ENCODE data around the gene YWHAQ. TPM values are rescaled to one million over a fixed set of nuclear protein-coding genes. Genes with fewer than 3 reads are reported as not detected.

The YWHAQ gene
- 100 to 1,000 TPM; 370 to 508 TPM for total RNA-seq

DNA sequence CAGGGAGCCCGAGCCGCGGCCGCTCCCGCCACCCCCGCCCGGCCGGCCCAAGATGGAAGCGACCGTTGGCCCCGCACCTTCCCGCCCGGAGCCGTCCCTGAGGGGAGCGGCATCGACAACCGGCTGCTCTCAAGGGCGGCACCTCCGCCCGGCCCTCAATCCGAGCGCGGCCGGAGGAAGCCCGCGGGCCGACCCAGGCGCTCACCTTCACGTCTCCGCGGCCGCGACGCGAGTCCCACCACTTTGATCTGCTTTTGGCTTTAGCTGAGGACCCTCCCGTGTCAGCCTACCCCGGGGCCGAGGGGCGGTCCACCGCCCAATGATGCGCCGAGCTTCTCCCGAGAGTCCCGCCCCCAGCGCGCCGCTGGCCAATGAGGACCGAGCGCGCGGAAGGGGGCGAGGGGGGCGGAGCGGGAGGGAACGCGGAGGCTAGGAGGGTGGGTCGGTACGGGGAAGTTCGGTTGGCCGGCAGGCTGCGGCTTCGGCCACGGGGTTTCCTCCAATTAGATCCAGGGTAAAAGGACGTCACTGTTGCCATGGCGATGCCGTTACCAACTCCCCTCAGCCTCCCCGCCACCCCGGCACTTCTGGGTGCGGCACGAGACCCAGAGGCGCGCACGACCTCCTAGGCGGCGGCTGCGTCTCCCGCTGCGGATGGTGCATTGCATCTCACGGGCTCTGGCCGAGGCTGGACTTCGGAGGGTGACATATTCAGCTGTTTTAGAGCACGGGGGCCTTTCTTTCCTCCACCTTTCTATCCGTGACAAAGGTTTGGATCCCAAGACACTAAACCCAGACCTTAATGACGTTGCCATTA lies at the start of gene YWHAQ:
TSS of gene YWHAQ (minus strand) at position 262 of the 817 bp plus-strand sequence. CDS start 545 bp downstream, outside the sequence.
- Mint-ChIP-seq H3K36me3 (ENCODE audit: low read depth) (peaks cover 42% of the 10 kb centered on the region), H3K4me3 (peak within 1 kb of the TSS; percentile 99)
- CTCF ChIA-PET, result interaction anchor here (1.1 to 1.9 kb wide), 3 partner anchors 11 to 75 kb away, joined by 3 to 11 read pairs (median 8); partner anchors contain the start of gene ADAM17

GRCh38 chr2:9680082-9680481 lies 49.3 kb upstream of the YWHAQ start:
- H3K9me3 Mint-ChIP-seq (ENCODE audit: low read depth), result no peaks in the 10 kb centered on the region
- DNase-seq, result no peak
- no peak overlapping the region for H3K4me3 Mint-ChIP-seq
- CTCF ChIA-PET, result no interaction called here
- peaks cover 5% of the 10 kb centered on the region for H3K4me1 Mint-ChIP-seq
- POLR2A ChIA-PET, result no interaction called here
- peaks cover 2% of the 10 kb centered on the region for H3K27me3 Mint-ChIP-seq
- no peaks in the 10 kb centered on the region for H3K36me3 Mint-ChIP-seq (ENCODE audit: low read depth)
- ATAC-seq, result no peak
- intact Hi-C loops (cut with DNase I, micrococcal nuclease), result no loop called here
- no peak overlapping the region for H3K27ac Mint-ChIP-seq

More for the DNA sequence above, at the start of gene YWHAQ:
- Mint-ChIP-seq H3K27me3 (no peaks in the 10 kb centered on the region), H3K4me1 (peaks cover 44% of the 10 kb centered on the region), H3K27ac (peak within 1 kb of the TSS; percentile 95), H3K9me3 (ENCODE audit: low read depth) (no peaks in the 10 kb centered on the region)
- POLR2A ChIA-PET, result interaction anchor here (0.6 to 2.0 kb wide), 16 partner anchors 10 to 949 kb away, joined by 3 to 21 read pairs (median 3); partner anchors contain the start of genes ADAM17 and ID2
- peak; percentile 89 for ATAC-seq
- intact Hi-C loops (cut with DNase I, micrococcal nuclease), result loop anchor here (1.0 to 5.0 kb wide), 20 partner anchors 10 to 817 kb away; partner anchors contain the start of genes IAH1 (in 2 of the 2), ADAM17 (in 1 of the 2), CPSF3 (in 1 of the 2) and ITGB1BP1 (in 1 of the 2)
- DNase-seq, result peak; percentile 97

DNA sequence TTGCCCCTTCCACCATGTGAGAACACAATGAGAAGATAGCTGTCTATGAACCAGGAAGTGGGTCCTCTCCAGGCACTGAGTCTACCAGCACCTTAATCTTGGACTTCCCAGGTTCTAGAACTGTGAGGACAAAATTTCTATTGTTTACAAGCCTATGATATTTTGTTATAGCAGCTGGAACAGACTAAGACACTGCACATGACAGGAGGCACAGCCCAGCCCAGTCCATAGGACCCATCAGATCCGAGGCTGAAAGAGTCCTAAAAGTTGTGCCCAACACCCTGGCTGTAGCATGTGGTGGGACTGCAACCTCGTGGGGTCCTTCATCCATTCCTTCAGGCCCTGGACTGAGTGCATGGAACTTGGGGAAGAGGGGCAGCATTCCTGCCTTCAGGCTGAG lies 48.4 kb upstream of the YWHAQ start:
- CTCF ChIA-PET, result no interaction called here
- intact Hi-C loops (cut with DNase I, micrococcal nuclease), result no loop called here
- peaks cover 4% of the 10 kb centered on the region for H3K27me3 Mint-ChIP-seq
- POLR2A ChIA-PET, result no interaction called here
- ATAC-seq (no peak), DNase-seq (no peak)
- peaks cover 5% of the 10 kb centered on the region for H3K4me1 Mint-ChIP-seq
- H3K9me3 Mint-ChIP-seq (ENCODE audit: low read depth), result no peaks in the 10 kb centered on the region
- no peaks in the 10 kb centered on the region for H3K36me3 Mint-ChIP-seq (ENCODE audit: low read depth)
- no peak overlapping the region for H3K27ac Mint-ChIP-seq
- H3K4me3 Mint-ChIP-seq, result no peak overlapping the region

DNA sequence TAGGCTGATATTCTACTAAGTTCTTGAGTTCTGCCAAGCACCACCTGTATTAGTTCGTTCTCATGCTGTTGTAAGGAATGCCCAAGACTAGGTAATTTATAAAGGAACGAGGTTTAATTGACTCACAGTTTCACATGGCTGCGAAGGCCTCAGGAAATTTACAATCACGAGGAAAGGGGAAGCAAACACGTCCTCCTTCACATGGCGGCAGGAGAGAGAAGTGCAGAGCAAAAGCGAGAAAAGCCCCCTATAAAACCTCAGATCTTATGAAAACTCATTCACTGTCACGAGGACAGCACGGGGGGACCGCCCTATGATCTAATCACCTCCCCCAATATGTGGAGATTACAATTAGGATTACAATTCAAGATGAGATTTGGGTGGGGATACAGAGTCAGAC lies 47.7 kb upstream of the YWHAQ start:
- DNase-seq, result no peak
- intact Hi-C loops (cut with DNase I, micrococcal nuclease), result no loop called here
- no peaks in the 10 kb centered on the region for H3K36me3 Mint-ChIP-seq (ENCODE audit: low read depth)
- no peak overlapping the region for H3K4me3 Mint-ChIP-seq
- ChIA-PET POLR2A (no interaction called here), CTCF (no interaction called here)
- ATAC-seq, result no peak
- H3K9me3 Mint-ChIP-seq (ENCODE audit: low read depth), result no peaks in the 10 kb centered on the region
- H3K4me1 Mint-ChIP-seq, result peaks cover 5% of the 10 kb centered on the region
- no peak overlapping the region for H3K27ac Mint-ChIP-seq
- peaks cover 4% of the 10 kb centered on the region for H3K27me3 Mint-ChIP-seq

GRCh38 chr2:9675415-9676351 lies 44.9 kb upstream of the YWHAQ start:
- no peaks in the 10 kb centered on the region for H3K4me1 Mint-ChIP-seq
- no peaks in the 10 kb centered on the region for H3K36me3 Mint-ChIP-seq (ENCODE audit: low read depth)
- H3K9me3 Mint-ChIP-seq (ENCODE audit: low read depth), result no peaks in the 10 kb centered on the region
- peaks cover 4% of the 10 kb centered on the region for H3K27me3 Mint-ChIP-seq
- ChIA-PET CTCF (no interaction called here), POLR2A (no interaction called here)
- ATAC-seq (peak; percentile 44), DNase-seq (no peak)
- no peak overlapping the region for H3K4me3 Mint-ChIP-seq
- H3K27ac Mint-ChIP-seq, result no peak overlapping the region
- intact Hi-C loops (cut with DNase I, micrococcal nuclease), result no loop called here

DNA sequence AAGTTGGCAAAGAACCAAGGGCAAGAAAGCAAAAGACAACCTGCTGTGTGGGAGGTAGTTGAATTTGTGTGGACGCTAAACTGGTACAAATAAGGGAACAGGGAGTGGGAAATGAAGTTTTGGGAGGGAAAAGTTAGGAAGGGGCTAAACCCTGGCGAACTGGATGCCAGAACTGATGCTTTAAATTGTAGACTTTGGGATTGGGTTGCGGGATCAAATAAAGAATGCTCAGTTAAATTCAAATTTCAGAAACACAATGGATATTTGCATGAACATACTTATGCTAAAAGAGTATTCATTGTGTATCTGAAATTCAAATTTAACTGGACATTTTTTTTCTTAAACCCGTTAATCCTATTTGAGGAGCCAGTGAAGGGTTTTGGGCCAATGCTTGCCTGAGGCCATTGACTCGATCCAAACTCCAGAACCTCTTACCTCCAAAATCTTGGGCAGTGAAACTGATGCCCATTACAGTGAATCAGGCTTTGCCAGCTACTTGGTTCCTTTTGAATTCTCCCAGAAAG lies 44.2 kb upstream of the YWHAQ start:
- Mint-ChIP-seq H3K4me1 (no peaks in the 10 kb centered on the region), H3K4me3 (no peak overlapping the region), H3K27me3 (peaks cover 4% of the 10 kb centered on the region), H3K27ac (no peak overlapping the region), H3K36me3 (ENCODE audit: low read depth) (no peaks in the 10 kb centered on the region), H3K9me3 (ENCODE audit: low read depth) (no peaks in the 10 kb centered on the region)
- ChIA-PET POLR2A (no interaction called here), CTCF (no interaction called here)
- intact Hi-C loops (cut with DNase I, micrococcal nuclease), result no loop called here
- ATAC-seq (no peak), DNase-seq (no peak)

DNA sequence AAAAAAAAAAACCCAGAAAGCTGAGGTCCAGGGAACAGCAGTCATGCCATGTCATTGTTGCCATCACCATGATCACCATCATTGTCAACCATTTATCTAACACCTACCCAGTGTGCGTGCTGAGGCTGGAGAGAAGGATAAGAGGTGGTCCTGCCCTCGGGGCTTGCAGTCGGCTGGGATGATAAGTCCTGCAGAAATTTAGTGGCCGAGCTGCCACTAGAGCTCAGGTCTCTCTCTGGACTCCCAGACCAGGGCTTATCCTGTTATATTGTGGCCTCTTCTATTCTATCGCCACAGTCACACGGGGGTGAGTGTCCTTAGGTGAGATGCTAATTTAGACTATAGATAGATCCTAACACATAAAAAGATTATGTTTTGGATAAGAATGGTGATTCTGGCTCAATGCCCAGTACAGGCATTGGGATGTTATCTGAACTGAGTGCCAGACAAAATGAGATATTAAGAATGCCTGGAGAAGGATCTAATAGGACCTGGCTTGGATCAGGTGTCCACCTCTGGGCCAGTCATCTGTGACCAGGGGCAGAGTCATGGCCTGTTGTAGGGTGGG lies 43.2 kb upstream of the YWHAQ start:
- no peak for DNase-seq
- Mint-ChIP-seq H3K27ac (no peak overlapping the region), H3K36me3 (ENCODE audit: low read depth) (no peaks in the 10 kb centered on the region), H3K9me3 (ENCODE audit: low read depth) (no peaks in the 10 kb centered on the region), H3K4me1 (peaks cover 2% of the 10 kb centered on the region), H3K4me3 (no peak overlapping the region), H3K27me3 (peaks cover 4% of the 10 kb centered on the region)
- no peak for ATAC-seq
- intact Hi-C loops (cut with DNase I, micrococcal nuclease), result no loop called here
- ChIA-PET CTCF (interaction anchor here (0.6 to 0.7 kb wide), 2 partner anchors 31 to 258 kb away, joined by 3 read pairs; no protein-coding TSS in a partner anchor), POLR2A (no interaction called here)

- ATAC-seq, result no peak
- ChIA-PET POLR2A (no interaction called here), CTCF (interaction anchor here (0.7 kb wide), 1 partner anchor 84 kb away, joined by 3 read pairs; no protein-coding TSS in a partner anchor)
- DNase-seq, result no peak
- H3K27ac Mint-ChIP-seq, result no peak overlapping the region
- H3K27me3 Mint-ChIP-seq, result no peaks in the 10 kb centered on the region
- H3K4me1 Mint-ChIP-seq, result peaks cover 2% of the 10 kb centered on the region
- no peaks in the 10 kb centered on the region for H3K36me3 Mint-ChIP-seq (ENCODE audit: low read depth)
- intact Hi-C loops (cut with DNase I, micrococcal nuclease), result loop anchor here in 1 of 2 experiments (1.0 kb wide), 1 partner anchor 13 kb away; no protein-coding TSS in a partner anchor
- H3K4me3 Mint-ChIP-seq, result no peak overlapping the region
- H3K9me3 Mint-ChIP-seq (ENCODE audit: low read depth), result no peaks in the 10 kb centered on the region
These were observed 38.0 kb upstream of the YWHAQ start for GRCh38 chr2:9668687-9669345.

- no peaks in the 10 kb centered on the region for H3K36me3 Mint-ChIP-seq (ENCODE audit: low read depth)
- no peak for ATAC-seq
These were observed 37.0 kb upstream of the YWHAQ start for GRCh38 chr2:9667826-9668225.

GRCh38 chr2:9666306-9666705 lies 35.5 kb upstream of the YWHAQ start:
- H3K27me3 Mint-ChIP-seq, result no peaks in the 10 kb centered on the region
- ATAC-seq, result no peak
- H3K9me3 Mint-ChIP-seq (ENCODE audit: low read depth), result no peaks in the 10 kb centered on the region
- no peak overlapping the region for H3K4me3 Mint-ChIP-seq
- H3K27ac Mint-ChIP-seq, result no peak overlapping the region
- DNase-seq, result no peak
- H3K4me1 Mint-ChIP-seq, result peaks cover 7% of the 10 kb centered on the region
- ChIA-PET POLR2A (interaction anchor here (0.7 kb wide), 1 partner anchor 184 kb away, joined by 3 read pairs; no protein-coding TSS in a partner anchor), CTCF (no interaction called here)
- H3K36me3 Mint-ChIP-seq (ENCODE audit: low read depth), result no peaks in the 10 kb centered on the region
- intact Hi-C loops (cut with DNase I, micrococcal nuclease), result no loop called here

More at GRCh38 chr2:9667826-9668225, 37.0 kb upstream of the YWHAQ start:
- intact Hi-C loops (cut with DNase I, micrococcal nuclease), result loop anchor here in 1 of 2 experiments (1.0 kb wide), 1 partner anchor 12 kb away; no protein-coding TSS in a partner anchor
- Mint-ChIP-seq H3K27ac (no peak overlapping the region), H3K4me3 (no peak overlapping the region), H3K9me3 (ENCODE audit: low read depth) (no peaks in the 10 kb centered on the region), H3K27me3 (no peaks in the 10 kb centered on the region), H3K4me1 (peaks cover 6% of the 10 kb centered on the region)
- POLR2A ChIA-PET, result no interaction called here
- no peak for DNase-seq
- CTCF ChIA-PET, result no interaction called here

Data from activated CD4-positive, alpha-beta T cell treated with anti-CD3 and anti-CD28 coated beads for 36 hours (primary cell).